Measurements from ENCODE around the gene FAM135A.

FAM135A gene

GRCh38 chr6:70503813-70504465 is 90.6 kb downstream of the FAM135A start:
- TF ChIP-seq, protein P1, sequence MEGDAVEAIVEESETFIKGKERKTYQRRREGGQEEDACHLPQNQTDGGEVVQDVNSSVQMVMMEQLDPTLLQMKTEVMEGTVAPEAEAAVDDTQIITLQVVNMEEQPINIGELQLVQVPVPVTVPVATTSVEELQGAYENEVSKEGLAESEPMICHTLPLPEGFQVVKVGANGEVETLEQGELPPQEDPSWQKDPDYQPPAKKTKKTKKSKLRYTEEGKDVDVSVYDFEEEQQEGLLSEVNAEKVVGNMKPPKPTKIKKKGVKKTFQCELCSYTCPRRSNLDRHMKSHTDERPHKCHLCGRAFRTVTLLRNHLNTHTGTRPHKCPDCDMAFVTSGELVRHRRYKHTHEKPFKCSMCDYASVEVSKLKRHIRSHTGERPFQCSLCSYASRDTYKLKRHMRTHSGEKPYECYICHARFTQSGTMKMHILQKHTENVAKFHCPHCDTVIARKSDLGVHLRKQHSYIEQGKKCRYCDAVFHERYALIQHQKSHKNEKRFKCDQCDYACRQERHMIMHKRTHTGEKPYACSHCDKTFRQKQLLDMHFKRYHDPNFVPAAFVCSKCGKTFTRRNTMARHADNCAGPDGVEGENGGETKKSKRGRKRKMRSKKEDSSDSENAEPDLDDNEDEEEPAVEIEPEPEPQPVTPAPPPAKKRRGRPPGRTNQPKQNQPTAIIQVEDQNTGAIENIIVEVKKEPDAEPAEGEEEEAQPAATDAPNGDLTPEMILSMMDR (IDR thresholded peaks at IDR 0.05), result no peak

- TF ChIP-seq, protein P1 (IDR thresholded peaks at IDR 0.05), result no peak
Observed at GRCh38 chr6:70506321-70506720, 93.0 kb downstream of the FAM135A start.

- TF ChIP-seq, protein P1 (IDR thresholded peaks at IDR 0.05), result no peak
Observed at GRCh38 chr6:70507161-70507560, 93.9 kb downstream of the FAM135A start.

DNA sequence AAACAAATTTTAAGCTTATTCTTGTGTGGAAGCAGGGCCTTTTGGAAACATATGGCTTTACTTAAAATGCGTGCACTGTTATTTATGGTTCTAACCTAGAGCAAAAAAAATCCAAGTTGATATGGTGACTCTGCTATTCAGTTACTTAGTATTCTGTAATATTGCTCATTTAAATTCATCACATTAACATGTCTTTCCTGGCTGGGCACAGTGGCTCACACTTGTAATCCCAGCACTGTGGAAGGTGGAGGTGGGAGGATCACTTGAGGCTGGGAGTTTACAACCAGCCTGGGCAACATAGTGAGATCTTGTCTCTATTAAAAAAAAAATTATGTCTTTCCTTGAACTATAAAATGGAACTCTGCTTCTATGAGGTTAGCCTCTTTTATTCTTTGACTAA is 95.6 kb downstream of the FAM135A start:
- TF ChIP-seq, protein P1 (IDR thresholded peaks at IDR 0.05), result no peak

DNA sequence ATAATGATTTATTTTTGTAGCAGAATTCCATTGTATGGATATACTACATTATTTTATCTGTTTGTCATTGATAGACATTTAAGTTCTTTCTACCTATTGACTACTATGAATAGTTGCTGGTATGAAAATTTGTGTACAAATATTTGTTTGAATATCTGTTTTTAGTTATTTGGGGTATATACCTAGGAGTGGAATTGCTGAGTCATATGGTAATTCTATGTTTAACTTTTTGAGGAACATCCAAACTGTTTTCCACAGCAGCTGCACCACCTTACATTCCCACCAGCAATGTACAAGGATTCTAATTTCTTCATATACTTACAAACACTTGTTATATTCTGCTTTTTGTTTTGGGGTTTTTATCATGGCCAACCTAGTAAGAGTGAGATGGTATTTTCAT is 97.3 kb downstream of the FAM135A start:
- TF ChIP-seq, protein P1 (IDR thresholded peaks at IDR 0.05), result no peak

DNA sequence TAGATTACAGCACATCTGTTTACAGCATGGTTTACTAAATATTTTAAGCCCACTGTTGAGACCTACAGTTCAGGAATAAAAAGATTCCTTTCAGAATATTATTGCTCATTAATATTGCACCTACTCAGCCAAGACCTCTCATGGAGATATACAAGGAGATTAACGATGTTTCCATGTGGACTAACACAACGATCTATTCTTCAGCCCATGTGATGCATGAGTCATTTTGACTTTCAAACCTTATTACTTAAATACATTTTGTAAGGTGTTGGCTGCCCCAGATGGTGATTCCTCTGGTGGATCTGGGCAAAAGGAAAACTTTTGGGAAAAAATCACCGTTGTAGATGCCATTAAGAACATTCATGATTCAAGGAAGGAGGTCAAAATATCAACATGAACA is 105.4 kb downstream of the FAM135A start:
- TF ChIP-seq, protein P1 (IDR thresholded peaks at IDR 0.05), result no peak

- TF ChIP-seq, protein P1 (IDR thresholded peaks at IDR 0.05), result peak; percentile 53; the same call in 1 of the 2 replicates
Observed at GRCh38 chr6:70520575-70520974, 107.3 kb downstream of the FAM135A start.
